GM13976 (cell line): ENCODE results near the gene SMAP1.

Experiments
- DNase-seq: peaks from one replicate; pipeline ENCODE4 v3.0.0; 2012; ENCODE audit warnings: low spot score
- CTCF ChIP-seq: IDR thresholded peaks from 2 replicates; pipeline ENCODE4 v1.5.1; 2012; ENCODE audit warnings: borderline replicate concordance, mild to moderate bottlenecking; ENCODE audit not compliant: insufficient read depth; ENCODE audit errors: extremely low read depth, missing control alignments, control extremely low read depth
- in situ Hi-C: fragments of 300-500 bp; cut with MboI; formaldehyde crosslinking; loops from one replicate; pipeline ENCODE4 v1.12.0; 2022; ENCODE audit warnings: low sequenced_read_pairs, mixed read lengths, inconsistent platforms; ENCODE audit not compliant: unreplicated experiment

Gene SMAP1

GRCh38 chr6:70724524-70724923, 56.8 kb downstream of the SMAP1 start:
- in situ Hi-C loops, result loop anchor here (10.0 kb wide), 1 partner anchor 140 kb away; no protein-coding TSS in a partner anchor
- TF ChIP-seq CTCF, result no peak
- DNase-seq, result no peak

GRCh38 chr6:70725817-70726415, 58.2 kb downstream of the SMAP1 start:
- no peak for TF ChIP-seq CTCF
- in situ Hi-C loops, result loop anchor here (10.0 kb wide), 1 partner anchor 139 kb away; no protein-coding TSS in a partner anchor
- no peak for DNase-seq

- DNase-seq, result no peak
- TF ChIP-seq CTCF, result no peak
- in situ Hi-C loops, result no loop called here
Measured at GRCh38 chr6:70734381-70734780, 66.7 kb downstream of the SMAP1 start.

- in situ Hi-C loops, result no loop called here
- no peak for TF ChIP-seq CTCF
- DNase-seq, result no peak
Measured at GRCh38 chr6:70734979-70735378, 67.3 kb downstream of the SMAP1 start.

- in situ Hi-C loops, result no loop called here
- no peak for DNase-seq
- no peak for TF ChIP-seq CTCF
Measured at GRCh38 chr6:70735513-70735912, 67.8 kb downstream of the SMAP1 start.

GRCh38 chr6:70738028-70738427, 70.3 kb downstream of the SMAP1 start:
- no peak for TF ChIP-seq CTCF
- in situ Hi-C loops, result no loop called here
- no peak for DNase-seq
